ENCODE measurements around the gene MKLN1.

DNA sequence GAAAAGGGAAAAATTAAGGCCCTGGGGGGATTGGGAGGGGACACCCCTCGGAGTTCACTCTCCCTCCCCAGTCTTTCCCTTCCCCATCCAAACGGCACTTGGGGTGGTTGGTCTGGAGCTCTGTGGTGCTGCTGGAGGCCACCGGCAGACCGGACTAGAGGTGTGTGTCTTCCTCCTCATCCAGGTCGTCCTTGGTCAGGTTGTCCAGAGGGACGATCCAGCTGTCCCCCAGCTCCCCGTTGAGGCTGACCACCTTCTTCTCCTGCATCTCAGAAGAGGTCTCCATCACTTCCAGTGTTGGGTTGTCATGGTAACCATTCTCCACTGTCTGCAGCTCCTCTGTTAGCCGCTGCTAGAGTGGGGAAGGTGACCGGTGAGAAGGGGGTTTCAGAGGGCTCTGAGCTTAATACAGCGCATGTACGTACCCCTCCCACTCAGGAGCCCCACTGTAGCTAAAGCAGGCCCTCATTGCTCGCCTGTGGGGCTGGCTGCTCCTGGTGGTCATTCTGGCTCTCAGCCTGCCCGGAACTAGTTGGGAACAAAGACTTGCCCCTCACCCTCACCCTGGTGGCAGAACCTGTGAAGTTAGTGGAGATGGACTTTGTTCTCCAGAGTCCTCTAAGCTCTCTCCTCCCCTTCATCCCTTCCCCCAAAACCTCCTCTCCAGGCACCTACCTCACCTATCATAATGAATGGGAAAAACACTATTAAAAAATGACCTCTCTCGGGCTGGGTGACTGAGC lies 176.7 kb downstream of the MKLN1 start:
- TF ChIP-seq POLR2AphosphoS5 (IDR thresholded peaks at IDR 0.05) (no peak), POLR2A (IDR thresholded peaks at IDR 0.05) (no peak), EP300 (IDR thresholded peaks at IDR 0.05) (no peak)
- TF ChIP-seq, protein P1, sequence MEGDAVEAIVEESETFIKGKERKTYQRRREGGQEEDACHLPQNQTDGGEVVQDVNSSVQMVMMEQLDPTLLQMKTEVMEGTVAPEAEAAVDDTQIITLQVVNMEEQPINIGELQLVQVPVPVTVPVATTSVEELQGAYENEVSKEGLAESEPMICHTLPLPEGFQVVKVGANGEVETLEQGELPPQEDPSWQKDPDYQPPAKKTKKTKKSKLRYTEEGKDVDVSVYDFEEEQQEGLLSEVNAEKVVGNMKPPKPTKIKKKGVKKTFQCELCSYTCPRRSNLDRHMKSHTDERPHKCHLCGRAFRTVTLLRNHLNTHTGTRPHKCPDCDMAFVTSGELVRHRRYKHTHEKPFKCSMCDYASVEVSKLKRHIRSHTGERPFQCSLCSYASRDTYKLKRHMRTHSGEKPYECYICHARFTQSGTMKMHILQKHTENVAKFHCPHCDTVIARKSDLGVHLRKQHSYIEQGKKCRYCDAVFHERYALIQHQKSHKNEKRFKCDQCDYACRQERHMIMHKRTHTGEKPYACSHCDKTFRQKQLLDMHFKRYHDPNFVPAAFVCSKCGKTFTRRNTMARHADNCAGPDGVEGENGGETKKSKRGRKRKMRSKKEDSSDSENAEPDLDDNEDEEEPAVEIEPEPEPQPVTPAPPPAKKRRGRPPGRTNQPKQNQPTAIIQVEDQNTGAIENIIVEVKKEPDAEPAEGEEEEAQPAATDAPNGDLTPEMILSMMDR (IDR thresholded peaks at IDR 0.05): no peak
